Activated CD4-positive, alpha-beta T cell treated with anti-CD3 and anti-CD28 coated beads, Interleukin-2, amount 50 U/mL, for 48 hours (primary cell): Measurements from ENCODE around the gene TEX11.
"Not testable (repeated sequence)": the region's sequence is repeated elsewhere in the genome, so short reads cannot be mapped to it uniquely, and the experiment has no call there.

Source experiments
- DNase-seq, 2 experiments: peaks; one replicate each; pipeline ENCODE4 v3.0.0-alpha.2; 2020

Gene TEX11

DNA sequence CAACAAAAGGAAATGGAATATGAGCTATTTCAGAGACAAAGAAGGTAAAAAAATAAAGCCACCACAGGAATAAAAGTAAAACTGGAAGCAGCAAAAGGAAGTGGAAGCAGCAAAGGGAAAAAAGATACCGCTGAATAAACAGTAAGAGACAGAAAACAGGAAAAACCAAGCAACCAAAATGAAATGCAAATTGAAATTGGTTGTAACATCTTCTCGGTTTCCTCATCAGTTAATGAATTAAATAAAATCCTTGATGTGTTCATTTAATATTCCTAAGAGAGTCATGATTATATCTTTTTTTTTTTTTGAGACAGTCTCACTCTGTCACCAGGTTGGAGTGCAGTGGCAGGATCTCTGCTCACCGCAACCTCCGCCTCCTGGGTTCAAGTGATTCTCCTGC lies 331.1 kb downstream of the TEX11 start:
- no peak for DNase-seq

- DNase-seq = not testable (repeated sequence)
Measured at GRCh38 chrX:70569922-70570576, 338.5 kb downstream of the TEX11 start.

GRCh38 chrX:70554948-70555347 lies 353.6 kb downstream of the TEX11 start:
- DNase-seq = no peak

GRCh38 chrX:70554523-70554922 lies 354.0 kb downstream of the TEX11 start:
- no peak for DNase-seq

- no peak for DNase-seq
Measured at GRCh38 chrX:70554081-70554480, 354.4 kb downstream of the TEX11 start.

DNA sequence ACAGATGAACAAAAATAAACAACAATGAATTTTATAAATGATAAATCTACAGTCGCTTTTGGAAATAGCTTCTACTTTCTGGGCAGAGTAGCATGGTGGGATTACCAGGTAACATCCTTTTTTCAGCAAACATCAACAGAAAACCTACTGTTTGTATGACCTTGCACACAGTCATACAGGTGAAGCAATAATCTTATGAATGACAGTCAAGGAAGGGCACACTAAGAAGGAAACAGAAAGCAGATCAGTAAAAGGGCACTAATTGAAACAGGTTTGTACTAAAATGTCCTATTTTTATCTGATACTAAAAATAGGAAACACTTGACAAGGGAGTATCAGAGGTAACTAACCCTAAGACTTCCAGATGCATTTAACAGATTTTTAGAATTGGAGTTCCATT lies 355.0 kb downstream of the TEX11 start:
- DNase-seq = no peak

DNA sequence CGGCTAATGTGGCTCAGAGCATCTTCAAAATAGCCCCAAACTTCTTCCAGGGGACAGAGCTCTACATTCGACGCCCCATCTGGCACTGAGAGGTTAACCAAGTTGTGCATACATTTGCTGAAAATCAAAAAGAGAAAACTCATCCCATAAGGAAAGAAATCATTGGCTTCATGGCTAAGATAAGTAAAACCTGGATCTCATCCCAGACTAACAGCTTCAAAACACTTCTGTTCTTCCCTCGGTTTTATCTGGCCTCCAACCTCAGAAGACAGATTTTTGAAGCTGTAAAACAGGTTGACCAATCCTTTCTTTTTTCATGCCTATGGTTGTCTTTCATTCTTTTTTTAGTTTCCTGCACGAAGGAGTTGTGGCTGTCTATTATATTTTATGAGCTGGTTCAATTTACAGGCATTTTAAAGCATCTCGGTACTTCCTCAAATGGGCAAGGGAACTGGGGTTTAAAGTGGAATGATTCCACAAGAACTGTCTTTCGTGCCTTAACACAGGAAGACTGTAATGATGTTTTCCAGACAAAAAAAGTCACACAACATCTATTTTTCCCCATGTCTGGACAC lies 356.3 kb downstream of the TEX11 start:
- DNase-seq = no peak

GRCh38 chrX:70549429-70549828 lies 359.1 kb downstream of the TEX11 start:
- no peak for DNase-seq

DNA sequence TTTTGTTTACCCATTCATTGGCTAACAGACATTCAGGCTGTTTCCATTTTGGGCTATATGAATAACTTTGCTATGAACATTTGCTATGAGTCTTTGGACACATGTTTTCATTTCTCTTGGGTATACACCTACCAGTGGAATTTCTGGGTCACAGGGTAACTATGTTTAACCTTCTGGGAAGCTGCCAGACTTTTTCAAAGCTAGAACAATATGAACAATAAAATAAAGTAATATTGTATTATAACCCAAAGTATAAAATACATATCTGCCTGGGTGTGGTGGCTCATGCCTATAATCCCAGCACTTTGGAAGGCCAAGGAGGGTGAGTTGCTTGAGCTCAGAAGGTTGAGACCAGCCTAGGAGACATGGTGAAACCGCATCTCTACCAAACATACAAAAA lies 373.3 kb downstream of the TEX11 start:
- DNase-seq = no peak

- DNase-seq = no peak
Measured at GRCh38 chrX:70527610-70528345, 380.7 kb downstream of the TEX11 start.

DNA sequence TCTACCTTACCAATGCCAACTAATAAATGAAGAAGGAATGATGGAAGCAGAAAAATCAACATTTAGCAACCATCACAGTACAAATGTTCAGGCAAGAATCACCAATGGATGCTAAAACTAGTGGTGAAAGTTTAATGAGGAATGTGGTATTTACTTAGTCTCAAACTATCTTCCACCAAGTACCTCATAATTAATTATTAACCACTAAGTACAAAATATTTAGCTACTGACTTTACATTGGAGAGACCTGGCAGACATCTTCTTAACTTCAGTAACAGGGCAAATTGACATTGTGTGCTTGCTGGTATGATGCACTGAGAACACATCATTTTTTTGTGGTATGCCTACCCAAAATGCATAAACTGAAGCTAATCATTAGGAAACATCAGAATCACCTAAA lies 381.5 kb downstream of the TEX11 start:
- no peak for DNase-seq

DNA sequence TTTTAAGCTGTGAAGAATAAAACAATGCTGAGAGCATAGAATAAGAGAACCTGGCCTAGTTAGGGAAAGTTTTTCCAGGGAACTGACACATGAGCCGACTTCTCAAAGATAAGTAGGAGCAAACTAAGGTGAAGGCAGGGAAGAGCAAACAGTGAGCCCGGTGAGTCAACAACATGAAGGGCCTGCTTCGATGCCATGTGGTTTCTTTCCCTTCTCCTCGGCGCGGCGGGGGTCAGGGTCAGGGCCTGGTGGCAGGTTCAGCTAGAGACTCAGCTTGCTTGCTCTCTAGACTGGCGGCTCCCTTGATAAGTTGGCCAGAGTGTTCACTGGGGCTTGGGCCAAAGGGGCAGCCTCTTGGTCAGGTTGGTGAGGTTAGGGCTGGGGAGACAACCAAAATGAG lies 382.8 kb downstream of the TEX11 start:
- DNase-seq = no peak

DNA sequence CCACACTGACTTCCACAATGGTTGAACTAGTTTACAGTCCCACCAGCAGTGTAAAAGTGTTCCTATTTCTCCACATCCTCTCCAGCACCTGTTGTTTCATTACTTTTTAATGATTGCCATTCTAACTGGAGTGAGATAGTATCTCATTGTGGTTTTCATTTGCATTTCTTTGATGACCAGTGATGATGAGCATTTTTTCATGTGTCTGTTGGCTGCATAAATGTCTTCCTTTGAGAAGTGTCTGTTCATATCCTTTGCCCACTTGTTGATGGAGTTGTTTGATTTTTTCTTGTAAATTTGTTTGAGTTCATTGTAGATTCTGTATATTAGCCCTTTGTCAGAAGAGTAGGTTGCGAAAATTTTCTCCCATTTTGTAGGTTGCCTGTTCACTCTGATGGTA lies 392.8 kb downstream of the TEX11 start:
- DNase-seq = not testable (repeated sequence)

- not testable (repeated sequence) for DNase-seq
Measured at GRCh38 chrX:70515270-70515669, 393.2 kb downstream of the TEX11 start.

GRCh38 chrX:70509078-70509477 lies 399.4 kb downstream of the TEX11 start:
- DNase-seq = no peak

DNA sequence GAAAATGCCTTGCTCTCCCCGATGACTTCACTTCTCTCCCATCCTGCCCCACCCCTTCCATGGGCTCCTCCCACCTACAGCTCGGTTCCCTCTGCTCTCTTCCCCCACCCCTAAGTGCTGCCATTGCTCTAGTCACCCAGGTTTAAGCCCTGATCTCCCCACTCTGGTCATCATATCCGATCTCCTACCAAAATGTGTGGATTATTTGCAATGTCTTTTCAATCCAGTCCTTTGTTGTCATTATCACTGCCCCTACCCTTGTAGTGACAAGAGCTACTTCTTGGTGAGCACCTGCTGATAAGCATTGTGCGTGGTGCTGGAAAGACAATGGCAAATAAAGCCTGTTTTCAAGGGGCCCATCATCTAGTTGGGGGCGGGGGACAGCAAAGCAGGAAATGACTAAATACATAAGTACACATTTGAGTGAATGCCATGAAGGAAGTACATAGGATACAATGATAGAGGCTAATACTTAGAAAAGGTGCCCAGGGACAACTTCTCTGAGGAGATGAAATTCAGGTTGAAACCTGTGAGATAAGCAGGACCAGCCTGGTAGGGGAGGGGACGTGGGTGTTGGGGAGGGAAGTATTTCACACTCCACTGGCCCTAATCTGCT lies 400.1 kb downstream of the TEX11 start:
- peak; percentile 6 to 25 for DNase-seq

DNA sequence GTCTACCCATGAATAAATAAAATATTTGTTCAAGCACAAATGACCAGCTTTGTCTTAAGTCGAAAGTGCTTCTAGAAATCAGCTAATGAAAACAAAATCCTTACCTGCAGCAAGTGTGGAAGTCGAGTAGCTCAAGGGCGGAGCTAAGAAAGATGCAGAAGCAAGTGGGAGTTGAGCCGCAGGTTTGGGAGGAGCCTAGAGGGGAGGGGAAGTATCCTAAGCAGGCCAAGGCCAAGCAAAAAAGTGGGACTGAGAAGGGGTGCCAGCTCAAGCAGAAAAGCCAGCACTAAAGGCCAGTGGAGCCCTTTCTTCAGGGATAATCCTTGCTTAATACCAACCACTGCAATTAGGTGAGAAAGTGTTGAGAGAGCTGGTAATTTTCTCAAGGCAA lies 403.1 kb downstream of the TEX11 start:
- DNase-seq = no peak

DNA sequence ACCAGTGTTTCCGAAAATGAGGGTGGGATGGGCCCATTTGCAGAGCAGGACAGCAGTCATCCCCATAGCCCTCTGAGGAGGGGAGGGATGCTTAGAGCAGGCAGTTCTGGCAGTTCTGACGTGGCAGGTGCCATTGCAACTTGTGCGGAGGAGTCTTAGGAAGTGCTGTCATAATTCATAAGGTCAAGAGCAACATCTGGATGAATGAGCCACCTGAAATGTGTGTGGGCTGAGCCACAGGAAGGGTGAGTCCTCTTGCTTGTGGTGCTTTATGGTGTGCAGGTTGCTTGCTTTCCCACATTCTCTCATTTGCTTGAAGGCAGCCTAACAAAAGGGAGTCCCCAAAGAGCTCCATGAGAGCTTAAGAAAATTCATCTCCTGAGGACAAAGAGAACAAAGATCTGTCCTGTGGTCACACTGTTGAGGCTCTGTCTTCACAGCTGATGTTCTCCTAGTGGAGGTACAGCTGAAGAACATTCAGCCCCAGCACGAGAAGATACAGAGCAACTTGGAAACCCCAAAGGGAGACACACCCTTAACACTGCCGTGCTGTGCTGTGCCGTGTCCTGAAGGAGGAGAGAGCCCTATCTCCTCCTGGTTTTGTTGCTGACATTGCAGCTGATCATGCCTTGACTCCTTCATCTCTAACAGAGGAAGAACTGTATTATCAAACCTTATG lies 403.6 kb downstream of the TEX11 start:
- DNase-seq = peak; percentile 36 to 53

DNA sequence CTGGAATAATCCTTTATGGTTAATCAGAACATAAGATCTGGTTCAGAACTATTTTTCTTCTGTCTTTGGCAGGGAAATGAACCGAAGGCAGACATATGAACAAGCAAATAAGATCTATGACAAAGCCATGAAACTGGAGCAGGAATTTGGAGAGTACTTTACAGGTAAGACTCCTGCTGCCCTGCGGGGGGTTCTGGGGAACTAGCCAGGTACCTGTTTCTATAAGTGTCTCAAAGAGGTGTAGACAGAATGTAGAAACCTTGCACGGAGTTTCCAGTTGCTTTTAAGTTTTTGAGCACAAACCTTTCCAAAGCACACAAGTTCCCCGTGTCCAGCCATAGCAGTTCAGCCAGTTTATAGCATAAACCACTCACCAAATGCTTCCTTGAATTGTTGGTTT lies 407.7 kb downstream of the TEX11 start:
- DNase-seq = no peak

DNA sequence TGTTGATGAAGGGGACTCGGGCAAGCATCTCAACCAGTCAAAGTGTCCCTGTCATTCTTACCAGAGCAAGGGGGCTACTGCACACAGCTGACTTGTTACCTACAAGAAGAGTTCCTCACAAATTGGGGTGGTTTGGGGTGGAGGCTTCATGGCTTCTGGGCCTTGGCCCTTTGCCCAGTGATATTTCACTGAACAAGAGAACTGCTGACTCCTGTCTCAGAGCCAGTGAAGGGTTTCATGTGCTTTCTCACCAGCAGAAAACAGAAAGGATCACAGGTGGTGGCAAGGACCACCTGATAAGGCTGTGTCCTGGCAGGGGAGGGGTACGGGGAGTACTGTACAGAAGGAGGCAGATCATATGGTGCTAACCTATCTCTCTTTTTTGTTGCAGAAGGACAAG lies 410.4 kb downstream of the TEX11 start:
- no peak for DNase-seq

- no peak for DNase-seq
Measured at GRCh38 chrX:70497026-70497425, 411.5 kb downstream of the TEX11 start.

GRCh38 chrX:70496491-70496890 lies 412.0 kb downstream of the TEX11 start:
- no peak for DNase-seq

- peak in 1 of 2 experiments; percentile 10 for DNase-seq
Measured at GRCh38 chrX:70494441-70494840, 414.1 kb downstream of the TEX11 start.
